GM12878 (cell line): ENCODE results near the gene ENSA. TPM values are rescaled to one million over a fixed set of nuclear protein-coding genes. Genes with fewer than 3 reads are reported as not detected.

ENCODE experiments used
- ASH2L ChIP-seq: fragments of 300-600, 200-600 bp; sonication (generic); IDR thresholded peaks from 2 replicates; pipeline ENCODE4 v1.6.1; 2017; ENCODE audit warnings: low read depth, mild to moderate bottlenecking, borderline replicate concordance
- BACH1 ChIP-seq: fragments of 450-650 bp; IDR thresholded peaks from 2 replicates; pipeline ENCODE4 v1.6.1; 2017; ENCODE audit warnings: mild to moderate bottlenecking, borderline replicate concordance
- CHD2 ChIP-seq: IDR thresholded peaks from 2 replicates; pipeline ENCODE4 v1.6.1; 2011; ENCODE audit warnings: low read depth, low read length, improper control_type of control experiment, borderline replicate concordance
- ESRRA ChIP-seq: IDR thresholded peaks from 2 replicates; pipeline ENCODE4 v1.6.1; 2012; ENCODE audit warnings: mild to moderate bottlenecking, low read length, improper control_type of control experiment
- EZH2 ChIP-seq: IDR thresholded peaks from 2 replicates; pipeline ENCODE4 v1.6.1; 2012; ENCODE audit warnings: low read depth, mild to moderate bottlenecking, control low read depth, inconsistent platforms, low read length, borderline replicate concordance; ENCODE audit not compliant: control insufficient read depth
- HDAC2 ChIP-seq: fragments of 200-600 bp; sonication (generic); IDR thresholded peaks from 2 replicates; pipeline ENCODE4 v1.6.1; 2017
- IKZF1 ChIP-seq: fragments of 450-650 bp; conservative IDR thresholded peaks from 2 replicates; pipeline ENCODE4 v1.6.1; 2017; ENCODE audit warnings: antibody characterized with exemption, mild to moderate bottlenecking
- KDM1A ChIP-seq: fragments of 200-600 bp; sonication (generic); IDR thresholded peaks from 2 replicates; pipeline ENCODE4 v1.6.1; 2016; ENCODE audit warnings: borderline replicate concordance
- LARP7 ChIP-seq: fragments of 450-650 bp; IDR thresholded peaks from 2 replicates; pipeline ENCODE4 v1.6.1; 2017; ENCODE audit warnings: mild to moderate bottlenecking
- MYB ChIP-seq: fragments of 150-350 bp; IDR thresholded peaks from 2 replicates; pipeline ENCODE4 v1.6.1; 2014; ENCODE audit warnings: mild to moderate bottlenecking, low read depth, low read length, borderline replicate concordance
- NR2C2 ChIP-seq: IDR thresholded peaks from 2 replicates; pipeline ENCODE4 v1.6.1; 2011; ENCODE audit warnings: borderline replicate concordance, low read depth; ENCODE audit not compliant: control insufficient read depth, insufficient read length
- NR2F1 ChIP-seq: fragments of 450-650 bp; conservative IDR thresholded peaks from 2 replicates; pipeline ENCODE4 v1.6.1; 2017; ENCODE audit warnings: mild to moderate bottlenecking
- PKNOX1 ChIP-seq: fragments of 450-650 bp; IDR thresholded peaks from 2 replicates; pipeline ENCODE4 v1.6.1; 2016; ENCODE audit warnings: mild to moderate bottlenecking
- POLR2AphosphoS2 ChIP-seq: IDR thresholded peaks from 2 replicates; pipeline ENCODE4 v1.6.1; 2011; ENCODE audit warnings: low read depth, mild to moderate bottlenecking, low read length, improper control_type of control experiment, moderate library complexity
- TCF7 ChIP-seq: IDR thresholded peaks from 2 replicates; pipeline ENCODE4 v1.6.1; 2014; ENCODE audit warnings: antibody characterized with exemption, borderline replicate concordance
- YBX1 ChIP-seq: fragments of 450-650 bp; IDR thresholded peaks from 2 replicates; pipeline ENCODE4 v1.6.1; 2016; ENCODE audit warnings: antibody characterized with exemption
- ZBTB11 ChIP-seq: fragments of 450-650 bp; formaldehyde crosslinking; IDR thresholded peaks from 2 replicates; pipeline ENCODE4 v1.5.0; 2022; ENCODE audit warnings: mild to moderate bottlenecking, missing genetic modification characterization
- ZBTB4 ChIP-seq: fragments of 450-650 bp; formaldehyde crosslinking; IDR thresholded peaks from 2 replicates; pipeline ENCODE4 v1.4.0; 2022; ENCODE audit warnings: mild to moderate bottlenecking, moderate library complexity
- ZNF384 ChIP-seq: IDR thresholded peaks from 2 replicates; pipeline ENCODE4 v1.6.1; 2012; ENCODE audit warnings: low read depth, mild to moderate bottlenecking, low read length, improper control_type of control experiment, borderline replicate concordance
- ZNF622 ChIP-seq: fragments of 450-650 bp; IDR thresholded peaks from 2 replicates; pipeline ENCODE4 v1.6.1; 2017; ENCODE audit warnings: mild to moderate bottlenecking, inconsistent platforms
- polyA plus RNA-seq, 11 experiments: library from polyadenylated mRNA; depleted of rRNA in 4 of 11; unstranded in 6 of 11; stranded (reverse) in 5 of 11; fragments of >200 nt; fragmentation: Nextera tagmentation in 4 of 11; fragmentation: Illumina TruSeq in 1 of 11; extraction: Ambion mirVana in 4 of 11; extraction: Trizol in 1 of 11; gene quantifications; 1 replicate in 1 of 11; 2 replicates in 10 of 11; pipeline versions ENCODE4 v1.2.1 to v1.2.3, GENCODE V29; 2011 to 2016; ENCODE audit warnings: inconsistent platforms in 2 of 11, missing spikeins in 2 of 11, low read depth in 1 of 11
- total RNA-seq, 4 experiments: library from RNA; depleted of rRNA in 3 of 4; stranded (reverse); fragments of >200 nt in 3 of 4; fragmentation: Illumina TruSeq in 1 of 4; extraction: Trizol in 1 of 4; gene quantifications; 2 replicates each; pipeline versions ENCODE4 v1.2.1 to v1.2.3, GENCODE V29; 2013 to 2021

ENSA gene
- total and polyA plus RNA-seq, 10 of the 15 experiments (the other 5 are each of a cell fraction or from before 2014, with no cell fraction given): 56.1 to 605 (median 143) TPM

DNA sequence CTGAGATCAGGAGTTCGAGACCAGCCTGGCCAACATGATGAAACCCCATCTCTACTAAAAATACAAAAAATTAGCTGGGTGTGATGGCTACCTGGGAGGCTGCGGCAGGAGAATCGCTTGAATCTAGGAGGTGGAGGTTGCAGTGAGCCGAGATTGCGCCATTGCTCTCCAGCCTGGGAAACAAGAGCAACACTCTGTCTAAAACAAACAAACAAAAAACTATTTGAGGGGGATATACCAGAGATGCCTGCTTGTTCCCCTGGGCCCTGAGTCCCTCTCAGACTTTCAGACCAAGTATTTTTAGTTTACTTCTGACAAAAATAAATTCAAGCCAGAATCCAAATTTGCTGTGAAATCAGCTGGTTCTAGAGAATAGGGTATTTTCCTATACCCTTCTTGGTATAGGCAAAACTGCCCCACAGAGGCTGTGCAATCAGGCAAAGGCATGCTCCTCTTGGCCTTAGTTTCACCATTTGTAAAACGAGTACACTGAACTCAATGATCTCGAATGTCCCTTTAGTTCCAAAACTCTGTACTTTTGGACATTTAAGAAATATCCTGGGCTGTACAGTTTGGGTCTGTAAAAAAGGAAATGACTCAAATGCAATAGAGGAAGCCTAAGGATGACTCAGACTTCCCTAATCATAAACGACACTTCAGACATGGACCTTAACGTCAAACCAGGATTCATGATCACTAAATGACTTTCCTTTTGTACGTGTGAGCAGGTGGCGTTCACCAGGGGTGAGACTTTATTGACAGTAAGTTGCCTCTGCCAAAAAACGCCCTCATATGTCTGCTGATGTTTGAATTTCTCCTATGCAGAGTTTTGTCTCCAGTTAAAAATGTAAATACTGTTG lies 16.1 kb downstream of the ENSA start (continued):
- TF ChIP-seq ASH2L (no peak), LARP7 (no peak), ZNF384 (no peak), MYB (no peak), ESRRA (no peak), NR2F1 (peak; percentile 74), POLR2AphosphoS2 (no peak), IKZF1 (peak; percentile 97), BACH1 (peak; percentile 61; the same call in 1 of the 2 replicates), PKNOX1 (peak; percentile 72), NR2C2 (no peak), EZH2 (no peak), TCF7 (no peak), CHD2 (peak; percentile 37; the same call in 1 of the 2 replicates), ZBTB4 (CRISPR knock-in tag) (no peak), KDM1A (no peak), ZBTB11 (no peak), YBX1 (no peak), HDAC2 (no peak), ZNF622 (no peak)
